Esophagus squamous epithelium (tissue), 4 donors: Measurements from ENCODE around the gene DCHS1.

Experiments used
- CTCF ChIP-seq, 6 experiments: fragments of 450-650 bp in 4 of 6; fragments of 200-600 bp in 2 of 6; sonication (generic) in 2 of 6; IDR thresholded peaks; one replicate each; pipeline ENCODE4 v1.5.1; 2016 to 2019; ENCODE audit warnings: antibody characterized with exemption in 6 of 6, mild to moderate bottlenecking in 4 of 6, moderate library complexity in 4 of 6
- POLR2A ChIP-seq, 4 donors: fragments of 450-650 bp; IDR thresholded peaks; one replicate each; pipeline ENCODE4 v1.6.1; 2017; ENCODE audit warnings: antibody characterized with exemption in 4 of 4, mild to moderate bottlenecking in 4 of 4, moderate library complexity in 3 of 4

GRCh38 chr11:6576471-6577373 is 78.9 kb downstream of the DCHS1 start:
- TF ChIP-seq CTCF (IDR thresholded peaks at IDR 0.05) = no peak
- TF ChIP-seq POLR2A (IDR thresholded peaks at IDR 0.05) = no peak
